RWPE1 (cell line): ENCODE measurements around the gene SLFNL1.

Source experiments
- CTCF ChIA-PET: fragments of 350-600 bp; sonication (Branson Sonifier 250); formaldehyde crosslinking; extraction: SDS; loops from one replicate; lab custom pipeline; 2021; lab: Yijun Ruan, JAX
- POLR2A ChIA-PET: fragments of 400-600 bp; formaldehyde crosslinking; extraction: SDS; loops from one replicate; lab custom pipeline; 2020; ENCODE audit warnings: antibody characterized with exemption; ENCODE audit not compliant: low non-redundant PET; lab: Yijun Ruan, JAX
- DNase-seq: peaks from one replicate; pipeline ENCODE4 v3.0.0; 2012; ENCODE audit warnings: low spot score
- H3K27ac ChIP-seq: fragments of 450-650 bp; 2 replicates; pipeline ENCODE4 v1.5.1; 2017
- TF ChIP-seq, protein P1 (sequence below): fragments of 450-650 bp; conservative IDR thresholded peaks from 2 replicates; pipeline ENCODE4 v1.5.1; 2017; ENCODE audit warnings: low read depth, mild to moderate bottlenecking

Gene SLFNL1

DNA sequence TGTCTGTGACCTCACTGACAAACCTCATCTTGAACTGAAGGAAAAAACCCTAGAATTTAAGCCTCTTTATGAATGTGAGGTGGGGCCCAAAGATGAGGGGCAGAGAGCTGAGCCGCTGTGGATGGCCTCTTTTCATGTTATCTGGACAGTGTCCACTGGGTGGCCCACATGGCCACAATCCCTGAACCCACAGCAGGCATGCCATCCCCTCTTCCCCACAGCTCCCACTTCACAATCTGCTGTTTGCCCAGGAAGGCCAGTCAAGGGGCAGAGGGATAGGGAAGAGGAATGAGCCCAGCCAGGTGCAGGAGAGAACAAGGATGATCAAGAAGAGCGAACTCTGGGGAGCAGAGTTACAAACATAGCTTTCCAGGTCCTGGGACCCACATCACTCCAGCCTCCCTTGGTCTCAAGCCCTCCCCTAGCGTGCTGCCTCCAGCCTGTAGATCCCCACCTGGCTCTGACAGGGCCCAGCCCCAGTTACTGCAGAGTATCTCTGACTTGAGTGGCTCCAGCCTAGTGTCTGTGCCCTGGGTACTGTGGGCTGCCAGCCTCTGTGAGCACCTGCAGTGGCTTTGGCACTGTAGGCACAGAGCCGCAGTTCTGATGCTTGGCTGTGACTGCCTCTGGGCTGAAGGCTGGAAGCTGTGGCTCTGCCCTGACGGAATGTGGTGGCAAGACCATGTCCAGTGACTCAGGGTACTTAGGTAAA, 1.9 kb upstream of the SLFNL1 start:
- DNase-seq: no peak
- ChIA-PET CTCF (interaction anchor here (0.8 kb wide), 1 partner anchor 424 kb away, joined by 4 read pairs; no protein-coding TSS in a partner anchor), POLR2A (no interaction called here)
- H3K27ac ChIP-seq: peak overlapping the region; percentile 32
- TF ChIP-seq, protein P1, sequence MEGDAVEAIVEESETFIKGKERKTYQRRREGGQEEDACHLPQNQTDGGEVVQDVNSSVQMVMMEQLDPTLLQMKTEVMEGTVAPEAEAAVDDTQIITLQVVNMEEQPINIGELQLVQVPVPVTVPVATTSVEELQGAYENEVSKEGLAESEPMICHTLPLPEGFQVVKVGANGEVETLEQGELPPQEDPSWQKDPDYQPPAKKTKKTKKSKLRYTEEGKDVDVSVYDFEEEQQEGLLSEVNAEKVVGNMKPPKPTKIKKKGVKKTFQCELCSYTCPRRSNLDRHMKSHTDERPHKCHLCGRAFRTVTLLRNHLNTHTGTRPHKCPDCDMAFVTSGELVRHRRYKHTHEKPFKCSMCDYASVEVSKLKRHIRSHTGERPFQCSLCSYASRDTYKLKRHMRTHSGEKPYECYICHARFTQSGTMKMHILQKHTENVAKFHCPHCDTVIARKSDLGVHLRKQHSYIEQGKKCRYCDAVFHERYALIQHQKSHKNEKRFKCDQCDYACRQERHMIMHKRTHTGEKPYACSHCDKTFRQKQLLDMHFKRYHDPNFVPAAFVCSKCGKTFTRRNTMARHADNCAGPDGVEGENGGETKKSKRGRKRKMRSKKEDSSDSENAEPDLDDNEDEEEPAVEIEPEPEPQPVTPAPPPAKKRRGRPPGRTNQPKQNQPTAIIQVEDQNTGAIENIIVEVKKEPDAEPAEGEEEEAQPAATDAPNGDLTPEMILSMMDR: no peak; the same call in 1 of the 2 replicates

DNA sequence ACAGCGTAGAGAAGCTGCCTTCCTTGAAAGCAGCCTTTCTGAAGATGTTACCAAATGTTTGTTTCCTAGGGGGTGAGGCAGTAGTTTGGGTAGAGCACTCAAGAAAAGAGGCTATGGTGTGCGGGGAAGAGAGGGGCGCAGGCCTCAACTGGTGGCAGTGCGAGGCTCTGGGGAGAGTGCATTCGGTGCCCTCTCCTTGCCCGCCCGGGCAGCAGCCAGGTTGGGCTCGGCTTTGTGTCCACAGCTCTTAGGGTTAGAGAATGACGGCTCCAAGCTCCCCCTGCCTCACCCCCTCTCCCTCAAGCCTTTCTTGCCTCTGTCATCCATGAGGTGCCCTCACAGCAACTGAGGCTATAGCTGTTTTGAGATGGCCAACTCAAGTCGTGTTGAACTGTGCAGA, 899 bp upstream of the SLFNL1 start:
- H3K27ac ChIP-seq: peak overlapping the region; percentile 59
- TF ChIP-seq, protein P1: no peak
- POLR2A ChIA-PET: no interaction called here
- CTCF ChIA-PET: interaction anchor here (0.8 kb wide), 1 partner anchor 425 kb away, joined by 4 read pairs; no protein-coding TSS in a partner anchor
- no peak for DNase-seq

DNA sequence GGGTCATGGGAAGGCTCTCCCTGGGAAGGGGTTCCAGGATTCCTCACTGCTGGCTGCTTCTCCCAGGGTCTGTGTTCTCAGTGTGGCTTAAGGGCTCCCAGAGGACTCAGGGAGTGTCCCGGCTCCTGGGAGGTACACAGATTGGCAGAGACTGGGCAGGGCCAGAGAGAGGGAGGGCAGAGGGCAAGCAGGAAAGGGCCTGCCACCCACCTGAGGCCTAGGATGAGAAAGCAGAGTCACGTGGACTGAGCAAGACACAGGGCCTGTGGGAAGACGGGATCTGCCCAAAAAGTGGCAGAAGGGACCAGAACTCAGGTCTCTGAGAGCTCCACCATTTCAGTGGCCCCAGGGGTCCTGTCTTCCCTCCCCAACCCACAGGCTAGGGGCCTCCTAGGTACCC, 871 bp downstream of the SLFNL1 start:
- DNase-seq: no peak
- CTCF ChIA-PET: interaction anchor here (0.6 to 1.8 kb wide), 2 partner anchors 17 to 28 kb away, joined by 3 to 5 read pairs; no protein-coding TSS in a partner anchor
- POLR2A ChIA-PET: no interaction called here
- TF ChIP-seq, protein P1: no peak
- H3K27ac ChIP-seq: peak overlapping the region; percentile 59

DNA sequence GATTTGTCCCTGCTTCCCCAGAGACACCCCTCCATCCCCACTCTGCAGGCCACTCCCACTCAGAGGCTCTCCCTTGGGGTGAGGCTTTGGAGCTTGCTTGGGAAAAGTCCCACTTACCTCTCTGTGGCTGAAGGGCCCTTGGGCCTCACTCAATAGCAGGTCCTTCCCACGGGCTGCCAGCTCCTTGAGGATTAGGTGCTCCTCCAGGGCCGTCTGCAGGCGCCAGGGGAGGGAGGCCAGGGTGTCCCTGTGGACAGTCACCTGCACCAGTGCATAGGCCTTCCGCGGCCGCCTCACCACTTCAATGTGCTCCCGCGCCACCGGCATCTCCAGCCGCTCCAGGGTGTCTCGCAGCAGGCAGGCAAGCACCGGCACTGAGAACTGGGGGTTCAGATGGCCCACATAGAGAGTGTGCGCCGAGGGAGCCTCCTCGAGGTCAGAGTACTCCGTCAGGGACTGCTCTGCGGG, 1.4 kb downstream of the SLFNL1 start:
- H3K27ac ChIP-seq: peak overlapping the region; percentile 59
- POLR2A ChIA-PET: no interaction called here
- CTCF ChIA-PET: interaction anchor here (0.6 to 1.8 kb wide), 3 partner anchors 17 to 221 kb away, joined by 3 to 5 read pairs (median 3); no protein-coding TSS in a partner anchor
- TF ChIP-seq, protein P1: no peak
- no peak for DNase-seq

DNA sequence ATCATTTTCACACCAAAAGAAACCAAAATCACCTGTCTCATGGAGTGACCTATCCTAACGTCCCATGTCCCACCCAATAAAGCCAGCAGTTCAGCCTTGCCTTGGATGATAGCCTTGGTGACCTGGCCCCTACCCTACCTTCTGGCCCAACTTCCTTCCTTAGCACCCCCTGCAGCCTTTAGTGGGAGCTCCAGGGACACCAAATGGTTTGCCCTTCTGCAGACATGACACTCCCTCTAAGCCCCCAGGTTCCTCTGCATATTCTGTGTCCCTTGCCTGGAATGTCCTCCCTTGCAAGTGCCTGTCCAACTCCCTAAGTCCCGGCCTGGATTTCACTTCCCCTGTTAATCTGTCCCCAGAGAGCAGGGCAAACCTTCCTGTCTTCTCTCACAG, 2.2 kb downstream of the SLFNL1 start:
- no peak for DNase-seq
- CTCF ChIA-PET: interaction anchor here (0.6 to 1.8 kb wide), 3 partner anchors 16 to 762 kb away, joined by 3 to 5 read pairs (median 3); no protein-coding TSS in a partner anchor
- H3K27ac ChIP-seq: peak overlapping the region; percentile 59
- TF ChIP-seq, protein P1: no peak
- POLR2A ChIA-PET: no interaction called here

DNA sequence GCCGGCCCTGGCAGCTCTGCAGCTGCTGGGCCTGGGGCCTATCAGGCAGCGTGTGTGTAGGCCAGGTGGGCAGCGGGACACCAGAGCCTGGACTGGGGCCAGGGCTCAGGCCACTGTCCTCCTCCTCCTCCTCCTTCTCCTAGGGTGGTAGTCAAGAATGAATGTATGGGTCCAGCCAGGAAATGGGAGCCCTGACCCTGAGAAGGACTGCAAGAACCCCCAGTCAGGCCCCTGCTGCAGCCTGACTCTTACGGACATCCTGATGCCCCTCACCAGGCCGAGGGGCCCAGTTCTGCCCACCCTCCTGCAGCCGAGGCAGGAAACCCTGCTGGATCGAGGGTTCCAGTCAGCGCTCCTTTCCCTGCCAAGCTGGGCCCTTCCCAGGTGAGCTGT, 3.5 kb downstream of the SLFNL1 start:
- H3K27ac ChIP-seq: peak overlapping the region; percentile 59
- POLR2A ChIA-PET: no interaction called here

More for the DNA sequence above, 3.5 kb downstream of the SLFNL1 start:
- TF ChIP-seq, protein P1: no peak
- CTCF ChIA-PET: interaction anchor here (0.6 kb wide), 1 partner anchor 18 kb away, joined by 3 read pairs; no protein-coding TSS in a partner anchor
- no peak for DNase-seq
